H1 (cell line): Measurements from ENCODE around the gene PRF1. TPM values are rescaled to one million over a fixed set of nuclear protein-coding genes. Genes with fewer than 3 reads are reported as not detected.

Experiments
- EZH2 ChIP-seq: fragments of 200-600 bp; sonication (generic); IDR thresholded peaks from 2 replicates; pipeline ENCODE4 v1.7.1; 2012; ENCODE audit warnings: low read depth, mild to moderate bottlenecking, moderate library complexity, low read length, inconsistent platforms; ENCODE audit not compliant: severe bottlenecking
- POU5F1 ChIP-seq: IDR thresholded peaks from 2 replicates; pipeline ENCODE4 v1.6.1; 2011; ENCODE audit warnings: low read depth, mild to moderate bottlenecking, low read length, moderate library complexity
- RAD21 ChIP-seq, 2 experiments: IDR thresholded peaks in 1 of 2; conservative IDR thresholded peaks in 1 of 2; 2 replicates each; pipeline ENCODE4 v1.6.1; 2011; ENCODE audit warnings: low read depth in 2 of 2, low read length in 2 of 2, improper control_type of control experiment in 1 of 2, inconsistent platforms in 1 of 2, mild to moderate bottlenecking in 1 of 2, moderate library complexity in 1 of 2
- RFX5 ChIP-seq: IDR thresholded peaks from 2 replicates; pipeline ENCODE4 v1.6.1; 2011; ENCODE audit warnings: low read depth, low read length, improper control_type of control experiment, borderline replicate concordance
- polyA plus RNA-seq, 7 experiments: library from polyadenylated mRNA; depleted of rRNA in 3 of 7; stranded (reverse) in 5 of 7; unstranded in 2 of 7; fragments of >200 nt in 5 of 7; fragments of 200-250 nt in 2 of 7; gene quantifications; 1 replicate in 5 of 7; 2 replicates in 1 of 7; 4 replicates in 1 of 7; pipeline versions ENCODE4 v1.2.1 to v1.2.3, GENCODE V29; 2011 to 2013; ENCODE audit warnings: missing spikeins in 2 of 7, mixed read lengths in 2 of 7
- total RNA-seq: library from RNA; stranded (reverse); fragmentation: NEBNext Ultra II Directional; extraction: Animal tissue kit (Norgen Biotek cat#: 25700); gene quantifications from 2 replicates; pipeline ENCODE4 v1.2.1, GENCODE V29; 2021

Gene PRF1
- total and polyA plus RNA-seq, 2 of the 8 experiments (the other 6 are each of a cell fraction or from before 2014, with no cell fraction given) = 0.15 TPM; not detected in 1

GRCh38 chr10:70583669-70584037 lies 18.9 kb downstream of the PRF1 start (continued):
- no peak for TF ChIP-seq POU5F1
- TF ChIP-seq EZH2 = no peak
- no peak for TF ChIP-seq RAD21 (IDR thresholded peaks at IDR 0.05 in 1 of 2, conservative IDR thresholded peaks at IDR 0.05 in 1 of 2; ENCODE audit: low read depth in 2 of 2, low read length in 2 of 2)
- no peak for TF ChIP-seq RFX5
- TF ChIP-seq, all 59 proteins: peak for 0
